NCI-H2081 treated with DMSO at 0.1 percent for 48 hours (cell line): ENCODE results near the gene SATB1.

Experiments
- DNase-seq: peaks from one replicate; lab custom pipeline; 2025; lab: John Stamatoyannopoulos, UW

The SATB1 gene

DNA sequence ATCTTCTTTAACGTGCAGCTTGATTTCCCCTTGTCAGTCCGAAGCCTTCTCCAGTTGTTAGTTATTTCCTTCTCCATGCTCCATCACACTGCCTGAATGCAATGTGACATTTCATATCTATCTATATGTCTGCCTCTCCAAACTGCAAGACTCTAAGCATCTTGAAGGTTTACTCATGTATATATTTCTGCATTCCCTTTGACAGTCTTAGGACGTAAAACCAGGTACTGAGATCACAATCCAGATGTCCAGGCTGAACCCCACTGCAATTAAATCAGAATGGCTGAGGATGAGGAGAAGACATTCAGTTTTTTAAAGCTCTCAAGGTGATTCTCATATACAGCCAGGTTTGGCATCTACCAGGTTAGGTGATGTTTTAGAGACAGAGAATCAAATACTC is 6.1 kb upstream of the SATB1 start:
- no peak for DNase-seq

DNA sequence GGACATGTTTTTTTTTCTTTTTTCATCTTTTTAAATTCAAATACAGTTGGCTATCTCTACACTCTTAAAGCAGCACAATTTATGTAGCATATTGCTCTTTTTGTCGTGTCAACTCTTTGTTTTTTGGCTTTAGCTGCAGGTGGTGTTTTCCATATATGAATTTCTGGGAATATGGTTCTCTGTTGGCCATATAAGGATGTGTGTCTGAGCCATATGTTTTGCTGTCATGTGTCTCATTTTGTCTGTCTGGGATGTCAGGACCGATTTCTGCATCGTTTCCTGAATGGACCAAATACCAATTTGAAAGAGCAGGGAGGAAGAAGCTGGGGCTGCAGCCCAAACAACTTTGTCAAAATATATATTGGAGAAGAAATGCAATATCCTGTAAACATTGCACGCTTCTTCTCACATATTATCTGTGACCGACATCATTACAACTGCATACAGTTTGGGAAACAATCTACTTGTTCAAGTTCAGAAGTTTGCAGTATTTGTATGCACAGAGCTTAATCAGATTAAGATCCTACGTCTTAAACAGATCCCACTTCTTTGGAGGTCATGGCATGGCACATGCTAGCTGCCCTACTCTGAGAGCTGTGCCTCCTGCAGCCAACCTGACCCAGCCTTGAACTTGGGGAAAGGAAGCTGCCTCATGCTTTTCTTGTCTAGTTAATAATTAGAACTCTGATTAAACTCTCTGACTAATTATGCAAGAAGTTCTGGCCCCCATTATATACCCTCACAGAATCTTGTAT is 4.0 kb upstream of the SATB1 start:
- no peak for DNase-seq

DNA sequence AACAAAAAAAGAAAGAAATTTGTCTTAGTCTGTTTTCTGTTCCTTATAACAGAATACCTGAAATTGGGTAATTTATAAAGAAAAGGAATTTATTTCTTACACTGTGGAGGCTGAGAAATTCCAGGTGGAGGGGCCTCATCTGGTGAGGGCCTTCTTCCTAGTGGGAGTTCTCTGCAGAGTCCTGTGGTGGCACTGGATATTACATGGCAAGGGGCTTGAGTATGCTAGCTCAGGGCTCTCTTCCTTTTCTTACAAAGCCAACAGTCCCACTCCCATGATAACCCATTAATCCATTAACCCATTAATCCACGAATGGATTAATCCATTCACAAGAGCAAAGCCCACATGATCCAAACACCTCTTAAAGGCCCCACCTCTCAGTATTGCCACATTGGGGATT is 2.9 kb upstream of the SATB1 start:
- DNase-seq, result no peak

GRCh38 chr3:18426597-18427193 is 1.6 kb upstream of the SATB1 start:
- no peak for DNase-seq

DNA sequence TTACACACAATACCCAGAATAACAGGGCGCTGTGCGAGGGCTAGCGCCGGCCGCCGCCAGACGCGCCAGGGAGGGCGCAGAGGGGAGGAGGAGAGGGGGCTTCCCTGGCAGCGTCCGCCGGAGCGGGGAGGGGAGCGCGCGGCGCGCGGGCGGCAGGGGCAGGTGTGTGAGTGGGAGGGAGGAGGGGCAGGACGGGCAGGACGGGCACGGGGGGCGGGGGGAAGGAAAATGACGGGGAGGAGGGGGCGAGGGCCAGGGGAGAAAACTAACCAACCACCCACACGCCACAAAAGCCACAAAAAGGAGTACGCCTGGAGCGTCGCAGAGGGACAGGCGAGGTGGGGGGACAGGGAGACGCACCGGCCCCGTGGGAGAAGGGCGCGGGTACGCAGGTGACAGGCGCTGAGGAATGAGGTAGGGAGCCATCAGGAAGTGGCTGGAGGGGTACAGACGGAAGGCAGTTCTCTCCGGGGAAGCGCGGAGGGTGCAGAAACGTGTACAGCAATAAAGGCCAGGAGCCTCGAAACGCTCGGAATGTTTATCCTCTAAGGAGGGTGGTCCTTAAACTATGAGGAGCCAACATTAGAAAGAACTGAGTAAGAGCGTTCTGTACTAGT is 610 bp upstream of the SATB1 start:
- no peak for DNase-seq

GRCh38 chr3:18424213-18424728 is 868 bp downstream of the SATB1 start:
- DNase-seq, result no peak

GRCh38 chr3:18423401-18424212 is 1.5 kb downstream of the SATB1 start:
- DNase-seq, result no peak

DNA sequence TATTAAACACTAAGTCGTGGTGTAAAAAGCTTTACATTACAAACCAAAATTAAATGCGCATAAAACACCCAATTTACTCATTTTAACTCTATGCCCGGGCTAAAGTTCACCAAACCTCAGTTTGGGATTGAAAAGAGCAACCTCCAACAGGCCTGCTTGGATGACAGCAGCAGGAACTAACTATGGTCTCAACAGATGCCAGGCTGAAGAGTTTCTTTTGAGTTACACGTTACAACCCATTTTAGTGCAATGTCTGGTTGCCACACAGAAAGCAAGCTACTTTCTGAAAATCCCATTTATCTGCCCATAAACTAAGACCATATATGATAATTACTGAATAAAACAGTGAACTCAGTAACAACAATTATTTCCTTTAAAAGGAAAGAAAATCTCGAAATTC is 2.2 kb downstream of the SATB1 start:
- no peak for DNase-seq

DNA sequence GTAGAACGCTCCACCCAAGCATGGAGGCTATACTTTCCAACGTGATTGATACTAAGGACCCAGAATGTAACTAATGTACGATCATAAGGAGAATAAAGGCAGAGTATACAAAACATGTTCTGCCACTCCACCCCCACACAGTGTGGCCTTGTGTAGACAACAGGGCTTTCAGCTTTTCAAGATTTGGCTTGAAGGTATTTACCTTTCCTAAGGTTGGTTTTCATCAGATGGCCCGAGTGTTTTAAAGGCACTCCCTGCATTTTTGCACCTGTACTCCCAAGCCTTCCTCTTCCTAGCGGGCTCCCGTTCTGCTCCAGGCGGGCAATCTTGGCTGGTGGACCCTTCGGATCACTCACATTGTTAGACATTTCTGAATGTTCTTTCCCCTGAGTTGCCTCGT is 4.6 kb downstream of the SATB1 start:
- DNase-seq, result no peak

GRCh38 chr3:18419232-18419631 is 5.9 kb downstream of the SATB1 start:
- DNase-seq, result no peak

DNA sequence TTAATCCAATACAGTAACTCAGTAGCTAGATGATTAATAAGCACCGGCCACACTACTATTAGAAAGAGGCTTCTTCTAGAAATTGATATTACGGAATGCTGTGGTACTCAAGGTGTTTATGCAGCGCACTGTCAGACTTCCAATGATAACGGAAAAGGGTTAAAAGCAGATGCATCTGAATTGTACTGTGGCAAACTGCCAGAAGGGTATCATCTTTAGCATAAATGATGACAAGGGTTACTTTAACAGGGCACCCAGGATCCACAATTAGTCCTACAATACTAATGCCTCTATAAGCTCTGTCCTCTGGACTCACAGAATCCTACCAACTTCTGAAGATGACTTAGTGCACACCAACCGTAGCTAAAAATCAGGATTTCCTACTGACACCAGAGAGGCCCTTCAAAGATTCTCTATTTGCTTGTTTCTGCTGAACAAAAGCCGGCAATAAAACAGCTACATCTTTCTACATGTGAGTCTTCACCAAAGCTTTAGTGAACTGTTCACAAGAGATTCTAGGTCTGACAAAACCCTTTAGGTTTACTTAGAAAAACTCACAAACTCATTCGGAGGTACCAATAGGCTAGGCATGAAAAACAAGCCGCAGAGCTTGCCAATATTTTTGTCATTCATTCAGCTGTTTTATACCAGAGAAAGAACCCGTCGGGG is 7.1 kb downstream of the SATB1 start:
- no peak for DNase-seq

DNA sequence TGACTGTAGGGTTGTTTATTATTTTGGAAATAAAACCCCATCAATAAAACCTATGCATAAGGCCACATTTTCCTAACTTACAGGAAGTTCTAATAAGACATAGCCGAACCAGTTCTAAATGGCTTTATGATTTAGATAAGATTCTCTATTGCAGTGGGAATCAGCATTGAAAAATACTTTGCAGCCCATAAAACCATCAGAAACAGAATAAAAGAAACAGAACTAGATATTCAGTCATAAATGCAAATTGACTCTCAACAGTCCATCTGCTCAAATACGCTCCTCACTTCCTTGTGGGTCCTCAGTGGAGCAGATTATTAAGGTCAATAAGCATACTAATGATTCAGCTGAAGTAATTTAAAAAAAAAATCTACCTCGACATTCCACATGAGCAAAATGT is 8.8 kb downstream of the SATB1 start:
- no peak for DNase-seq

DNA sequence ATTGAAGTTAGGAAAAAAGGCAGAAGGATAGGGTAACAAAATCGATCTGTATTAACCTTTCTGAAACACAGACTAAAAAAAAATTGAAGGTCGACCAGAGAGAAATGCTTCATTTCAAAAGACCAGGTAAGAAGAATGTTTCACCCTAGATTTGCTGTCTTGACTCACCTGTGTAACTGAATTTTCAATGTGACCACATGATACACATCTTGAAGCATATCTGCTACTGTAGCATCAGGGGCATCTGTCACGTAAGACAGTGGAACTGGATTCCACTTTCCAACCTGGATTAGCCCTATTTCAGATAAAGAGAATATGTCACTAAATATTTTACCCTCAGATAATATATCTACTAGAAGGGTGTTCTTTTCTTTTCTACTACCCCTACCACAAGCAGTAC is 9.3 kb downstream of the SATB1 start:
- no peak for DNase-seq

DNA sequence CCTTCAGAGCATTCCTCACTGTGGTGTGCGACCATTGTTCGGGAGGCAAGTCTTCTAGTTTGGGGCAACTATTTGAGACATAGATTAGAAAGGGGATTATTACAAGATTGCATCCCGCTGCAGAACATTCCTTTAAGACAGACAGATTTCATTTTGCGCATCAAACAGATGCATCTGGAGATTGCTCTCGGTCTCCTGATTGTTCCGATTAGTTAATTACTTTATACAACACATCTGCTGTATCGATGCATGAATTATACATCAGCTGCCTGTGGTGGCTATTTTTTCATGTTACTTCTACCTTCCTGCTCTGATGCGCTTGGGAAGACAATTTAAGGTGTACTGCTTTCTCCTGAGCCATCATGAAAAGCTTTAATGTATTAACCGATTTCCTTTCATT is 10.0 kb downstream of the SATB1 start:
- no peak for DNase-seq

- no peak for DNase-seq
Observed at GRCh38 chr3:18412684-18413083, 12.5 kb downstream of the SATB1 start.

DNA sequence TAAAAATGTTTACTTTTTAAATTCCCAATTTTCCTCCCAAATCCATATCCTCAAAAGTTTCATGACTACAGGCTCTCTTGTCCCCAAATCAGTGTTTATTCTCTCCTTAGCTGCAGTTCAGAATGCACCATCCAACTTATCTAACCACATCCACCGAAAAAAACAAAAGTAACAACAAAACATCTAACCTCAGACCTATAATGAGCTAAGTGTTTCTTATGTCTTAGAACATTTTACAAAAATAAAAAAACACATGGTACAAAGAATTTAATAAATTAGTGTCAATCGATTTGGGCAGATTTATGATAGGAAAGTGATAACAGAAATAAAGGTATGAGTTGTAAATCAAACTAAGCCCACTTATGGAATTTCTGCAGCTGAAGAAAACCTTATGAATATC is 13.6 kb downstream of the SATB1 start:
- no peak for DNase-seq

DNA sequence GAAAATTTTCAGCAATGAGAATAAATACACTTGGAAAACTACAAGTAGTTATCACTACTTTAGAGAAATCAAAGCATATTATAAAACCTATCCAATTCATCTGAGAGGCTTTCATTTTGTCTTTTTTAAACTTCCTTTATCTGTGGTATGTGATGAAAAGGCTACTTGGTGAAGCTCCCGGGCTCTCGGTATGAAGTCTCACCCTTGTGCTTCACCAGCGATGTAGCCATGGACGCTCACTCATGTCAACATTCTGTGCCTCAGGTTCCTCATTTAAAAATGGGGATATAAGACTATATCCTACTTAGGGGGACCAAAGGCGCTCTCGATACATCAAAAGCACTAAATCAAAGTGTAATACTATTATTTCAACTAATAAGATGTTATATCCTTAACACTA is 14.9 kb downstream of the SATB1 start:
- no peak for DNase-seq

GRCh38 chr3:18409266-18409665 is 15.9 kb downstream of the SATB1 start:
- no peak for DNase-seq

- no peak for DNase-seq
Observed at GRCh38 chr3:18405141-18405540, 20.0 kb downstream of the SATB1 start.

DNA sequence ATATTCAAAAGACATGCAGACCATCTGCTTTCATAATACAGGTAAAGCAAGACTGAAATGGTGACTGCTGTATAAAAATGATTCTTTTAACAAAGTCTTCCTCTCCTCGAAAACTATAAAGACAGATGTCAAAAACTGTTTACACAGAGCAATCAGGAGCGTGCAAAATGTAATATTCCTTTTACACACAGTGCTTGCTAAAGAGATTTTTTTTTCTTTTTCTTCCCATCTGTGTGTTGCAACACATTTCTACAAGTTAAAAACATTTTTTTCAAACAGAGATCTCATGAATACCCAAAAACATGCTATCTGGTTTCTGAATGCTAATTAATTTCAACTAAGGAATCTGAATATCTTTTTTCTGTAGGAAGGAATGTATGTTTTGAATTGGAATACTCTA is 22.1 kb downstream of the SATB1 start:
- no peak for DNase-seq

DNA sequence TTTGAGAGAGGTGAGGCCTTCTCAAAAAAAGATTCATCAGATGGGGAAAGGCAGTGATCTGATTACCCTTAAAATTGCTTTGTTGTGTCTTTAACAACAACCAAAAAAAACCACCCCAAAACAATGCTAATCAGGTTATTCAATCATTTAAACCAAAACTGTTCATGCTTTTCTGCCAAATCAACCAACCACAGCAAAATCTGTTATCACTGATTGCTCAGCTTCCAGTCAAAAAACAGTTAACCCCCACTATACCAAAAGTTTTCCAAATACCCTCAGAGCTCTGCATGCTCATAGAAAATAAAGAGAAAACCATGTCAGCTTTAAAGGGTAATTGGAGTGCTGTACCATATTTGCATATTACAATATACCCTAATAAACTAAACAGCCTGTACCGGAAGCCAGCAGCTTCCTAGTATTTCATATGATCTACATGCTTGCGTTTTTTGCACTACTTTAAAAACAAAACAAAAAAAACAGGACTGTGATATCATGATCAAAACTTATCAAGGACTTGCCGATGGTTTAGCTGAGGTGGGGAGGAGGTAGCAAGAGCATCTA is 22.8 kb downstream of the SATB1 start:
- DNase-seq, result no peak
